ENCODE data around the gene DOCK4.

DOCK4 gene

DNA sequence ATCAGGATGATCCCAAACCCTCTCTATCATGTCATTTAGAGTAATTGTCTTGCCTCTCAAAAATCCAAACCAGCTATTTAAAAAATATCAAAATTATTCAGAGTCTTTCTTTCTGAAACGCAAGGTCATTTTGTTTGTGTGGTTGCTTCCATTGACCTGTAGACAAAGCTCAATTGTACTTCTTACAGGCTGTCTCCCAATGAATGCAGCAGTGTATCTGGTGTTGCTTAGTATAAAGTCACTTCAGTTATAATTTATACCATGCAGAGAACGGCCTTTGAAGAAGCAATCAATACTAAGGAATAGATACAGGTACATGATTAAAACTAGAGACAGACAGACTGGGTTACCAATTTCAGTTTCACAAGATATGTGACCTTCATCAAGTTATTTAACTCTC, 80.9 kb downstream of the DOCK4 start:
- H3K4me3 Mint-ChIP-seq: no peak overlapping the region
- H3K4me1 Mint-ChIP-seq: peaks cover 11% of the 10 kb centered on the region
- peaks cover 4% of the 10 kb centered on the region for H3K9me3 Mint-ChIP-seq
- no peaks in the 10 kb centered on the region for H3K27me3 Mint-ChIP-seq (ENCODE audit: low read depth)
- no peak overlapping the region for H3K27ac Mint-ChIP-seq
- H3K36me3 Mint-ChIP-seq (ENCODE audit: low read depth): peaks cover 4% of the 10 kb centered on the region
- TF ChIP-seq CTCF (IDR thresholded peaks at IDR 0.05; ENCODE audit: unreplicated experiment in 3 of 3): no peak

GRCh38 chr7:112124061-112124766, 82.0 kb downstream of the DOCK4 start:
- no peak for TF ChIP-seq CTCF (IDR thresholded peaks at IDR 0.05; ENCODE audit: unreplicated experiment in 3 of 3)
- Mint-ChIP-seq H3K9me3 (peaks cover 4% of the 10 kb centered on the region), H3K27ac (no peak overlapping the region), H3K27me3 (ENCODE audit: low read depth) (no peaks in the 10 kb centered on the region), H3K4me1 (peaks cover 1% of the 10 kb centered on the region), H3K36me3 (ENCODE audit: low read depth) (peaks cover 4% of the 10 kb centered on the region), H3K4me3 (no peak overlapping the region)

GRCh38 chr7:112122798-112123197, 83.4 kb downstream of the DOCK4 start:
- H3K27me3 Mint-ChIP-seq (ENCODE audit: low read depth): no peaks in the 10 kb centered on the region
- TF ChIP-seq CTCF (IDR thresholded peaks at IDR 0.05; ENCODE audit: unreplicated experiment in 3 of 3): no peak
- no peaks in the 10 kb centered on the region for H3K4me1 Mint-ChIP-seq
- H3K4me3 Mint-ChIP-seq: no peak overlapping the region
- peaks cover 4% of the 10 kb centered on the region for H3K36me3 Mint-ChIP-seq (ENCODE audit: low read depth)
- no peak overlapping the region for H3K27ac Mint-ChIP-seq
- peaks cover 2% of the 10 kb centered on the region for H3K9me3 Mint-ChIP-seq

DNA sequence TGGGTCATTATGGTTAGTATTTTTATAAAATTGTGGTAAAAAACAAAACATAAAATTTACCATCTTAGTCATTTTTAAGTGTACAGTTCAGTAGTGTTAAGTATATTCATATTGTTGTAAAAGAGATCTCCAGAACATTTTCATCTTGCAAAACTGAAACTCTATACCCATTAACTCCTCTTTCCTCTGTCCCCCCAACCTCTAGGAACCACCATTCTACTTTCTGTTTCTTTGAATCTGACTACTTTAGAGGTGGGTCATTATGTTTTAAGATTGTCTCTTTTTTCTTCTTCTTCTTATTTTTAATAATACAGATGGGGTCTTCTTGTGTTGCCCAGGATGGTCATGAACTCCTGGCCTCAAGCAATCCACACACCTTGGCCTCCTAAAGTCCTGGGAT, 84.1 kb downstream of the DOCK4 start:
- Mint-ChIP-seq H3K36me3 (ENCODE audit: low read depth) (peaks cover 4% of the 10 kb centered on the region), H3K9me3 (peaks cover 2% of the 10 kb centered on the region), H3K27me3 (ENCODE audit: low read depth) (no peaks in the 10 kb centered on the region), H3K27ac (no peak overlapping the region), H3K4me1 (no peaks in the 10 kb centered on the region), H3K4me3 (no peak overlapping the region)
- no peak for TF ChIP-seq CTCF (IDR thresholded peaks at IDR 0.05; ENCODE audit: unreplicated experiment in 3 of 3)

DNA sequence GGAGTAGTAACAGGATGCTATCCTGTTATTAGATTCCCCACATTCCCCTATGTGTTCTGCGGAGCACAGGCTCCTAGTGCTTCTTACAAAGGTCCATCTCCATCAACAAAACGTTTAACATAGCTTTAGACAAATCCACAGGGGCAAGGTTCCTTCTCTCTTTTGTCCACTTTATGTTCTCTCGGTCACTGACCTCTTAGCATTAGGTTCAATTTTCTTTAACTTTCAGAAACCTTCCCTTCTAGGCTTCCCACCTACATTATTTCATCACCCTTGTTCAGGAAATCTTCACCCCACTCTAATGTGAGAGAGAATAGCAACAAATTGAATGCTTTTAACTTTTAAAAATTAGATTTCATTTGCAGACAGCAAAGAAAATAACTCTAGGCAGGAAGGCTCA, 84.9 kb downstream of the DOCK4 start:
- peaks cover 2% of the 10 kb centered on the region for H3K36me3 Mint-ChIP-seq (ENCODE audit: low read depth)
- TF ChIP-seq CTCF (IDR thresholded peaks at IDR 0.05; ENCODE audit: unreplicated experiment in 3 of 3): no peak
- no peak overlapping the region for H3K27ac Mint-ChIP-seq
- no peaks in the 10 kb centered on the region for H3K4me1 Mint-ChIP-seq
- no peaks in the 10 kb centered on the region for H3K27me3 Mint-ChIP-seq (ENCODE audit: low read depth)
- peaks cover under 1% of the 10 kb centered on the region for H3K9me3 Mint-ChIP-seq
- no peak overlapping the region for H3K4me3 Mint-ChIP-seq

GRCh38 chr7:112120696-112121217, 85.4 kb downstream of the DOCK4 start:
- Mint-ChIP-seq H3K4me1 (no peaks in the 10 kb centered on the region), H3K36me3 (ENCODE audit: low read depth) (no peaks in the 10 kb centered on the region), H3K27me3 (ENCODE audit: low read depth) (no peaks in the 10 kb centered on the region), H3K27ac (no peak overlapping the region), H3K4me3 (no peak overlapping the region), H3K9me3 (no peaks in the 10 kb centered on the region)
- TF ChIP-seq CTCF (IDR thresholded peaks at IDR 0.05; ENCODE audit: unreplicated experiment in 3 of 3): no peak
